Melanocyte of skin (primary cell): ENCODE measurements around the gene ZNF358. TPM values are rescaled to one million over a fixed set of nuclear protein-coding genes. Genes with fewer than 3 reads are reported as not detected.

Experiments
- small RNA-seq, 2 donors: library from RNA; depleted of rRNA; stranded (forward); fragments of <200 nt; gene quantifications; one replicate each; pipeline ENCODE3, GENCODE V24; 2012
- total RNA-seq, 2 donors: library from RNA; depleted of rRNA; stranded (reverse); fragments of >200 nt; gene quantifications; 2 replicates each; pipeline ENCODE4 v1.2.3, GENCODE V29; 2012

ZNF358 gene
- total RNA-seq: 10 to 100 TPM; 15.7 to 22.0 TPM

DNA sequence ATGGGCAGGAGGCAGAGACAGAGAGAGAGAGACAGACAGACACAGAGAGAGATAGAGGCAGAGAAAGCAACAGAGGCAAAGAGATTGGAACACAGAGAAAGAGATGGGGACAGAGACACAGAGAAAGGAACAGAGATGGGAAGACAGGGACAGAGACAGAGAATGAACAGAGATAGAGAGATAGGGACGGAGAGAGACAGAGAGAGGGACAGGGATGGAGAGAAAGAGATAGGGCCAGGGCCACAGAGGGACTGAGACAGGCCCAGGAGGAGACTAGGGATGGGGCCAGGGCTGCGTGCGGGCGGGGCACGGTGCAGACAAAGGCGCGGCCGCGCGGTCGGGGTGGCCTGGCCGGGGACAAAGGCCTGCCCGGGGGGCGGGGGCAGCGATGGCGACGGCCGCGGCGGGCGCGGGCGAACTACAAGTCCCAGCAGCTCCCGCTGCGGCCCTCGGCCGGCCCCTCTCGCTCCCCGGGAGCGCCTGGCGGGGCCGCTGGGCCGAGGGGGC, at the start of gene ZNF358:
TSS of gene ZNF358 (plus strand) at position 459 of the 507 bp plus-strand sequence. CDS start 3,140 bp downstream, outside the sequence.

GRCh38 chr19:7488736-7489353, 27.1 kb upstream of the ZNF358 start, which contains the start of gene PEX11G:
TSS of gene PEX11G (minus strand) at chr19:7489035. CDS start at chr19:7489010, 25 bp downstream.

DNA sequence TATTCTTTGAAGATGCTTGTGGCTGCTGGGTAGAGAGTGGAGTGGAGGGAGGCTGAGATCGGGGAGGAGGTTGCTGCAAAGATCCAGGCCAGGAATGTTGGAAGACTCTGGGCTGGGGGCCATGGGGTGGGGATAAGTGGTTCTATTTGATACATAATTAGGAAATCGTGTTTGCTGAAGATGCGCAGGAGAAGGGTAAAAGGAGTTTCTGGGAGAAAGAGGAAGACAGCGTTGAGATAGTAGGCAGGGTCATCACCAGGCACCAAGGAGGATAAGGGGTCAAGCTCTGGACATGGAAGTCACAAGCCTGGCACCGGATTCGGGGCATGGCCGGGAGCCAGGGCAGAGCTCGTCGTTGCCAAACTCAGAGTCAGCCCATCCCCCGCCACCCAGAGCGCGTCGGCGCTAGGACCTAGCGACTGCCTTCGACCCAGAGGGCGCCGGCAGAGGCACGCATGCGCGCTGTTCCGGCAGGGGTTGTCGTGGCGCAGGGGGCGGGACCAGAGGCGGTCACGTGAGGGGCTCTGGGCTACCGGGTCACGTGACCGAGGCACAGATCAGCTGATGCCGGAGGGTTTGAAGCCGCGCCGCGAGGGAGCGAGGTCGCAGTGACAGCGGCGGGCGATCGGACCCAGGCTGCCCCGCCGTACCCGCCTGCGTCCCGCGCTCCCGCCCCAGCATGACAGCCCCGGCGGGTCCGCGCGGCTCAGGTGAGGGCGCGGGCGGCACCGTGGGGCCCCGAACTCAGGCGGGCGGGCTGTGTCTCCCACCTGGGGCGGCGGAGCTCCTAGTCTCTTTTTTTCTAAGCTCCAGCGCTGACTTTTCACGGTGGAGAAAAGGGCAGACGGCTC, 6.4 kb downstream of the ZNF358 start, which contains the start of gene MCOLN1:
TSS of gene MCOLN1 (plus strand) at position 553 of the 851 bp plus-strand sequence. CDS start at position 680, 127 bp downstream.

GRCh38 chr19:7535047-7535997, 19.4 kb downstream of the ZNF358 start, which contains the start of gene PNPLA6:
TSS of gene PNPLA6 (plus strand) at chr19:7535717. CDS start at chr19:7535789, 72 bp downstream.

Small RNA genes lying within 50 kb of the gene (small RNA-seq; reads per million reads assigned to genes)
- 0 reads per million in 2 donors for gene AC008878.2

Other genes with a start within 250 kb of the ZNF358 start
- 10 to 100 TPM in 1 of 2 donors, 1 to 10 TPM in 1; 6.7 to 11.4 TPM for gene INSR, start 221.7 kb upstream of the ZNF358 start, total RNA-seq
- gene ARHGEF18, start 167.2 kb upstream of the ZNF358 start, total RNA-seq: 10 to 100 TPM; 39.6 to 42.0 TPM
- gene PEX11G, start 27.1 kb upstream of the ZNF358 start, total RNA-seq: 1 to 10 TPM; 2.7 to 4.5 TPM
- gene MCOLN1, start 6.5 kb downstream of the ZNF358 start, total RNA-seq: 10 to 100 TPM; 16.0 to 23.7 TPM
- 10 to 100 TPM; 82.6 to 88.2 TPM for gene PNPLA6, start 19.6 kb downstream of the ZNF358 start, total RNA-seq
- gene CAMSAP3, start 79.8 kb downstream of the ZNF358 start, total RNA-seq: under 1 TPM in 1 of 2 donors, not detected in 1; under 0.01 TPM
- 10 to 100 TPM; 36.5 to 46.6 TPM for gene XAB2, start 113.4 kb downstream of the ZNF358 start, total RNA-seq
- 10 to 100 TPM in 1 of 2 donors, 1 to 10 TPM in 1; 9.3 to 11.7 TPM for gene PET100, start 113.7 kb downstream of the ZNF358 start, total RNA-seq
- gene PCP2, start 117.6 kb downstream of the ZNF358 start, total RNA-seq: not detected
- 10 to 100 TPM in 1 of 2 donors, 1 to 10 TPM in 1; 9.6 to 37.3 TPM for gene STXBP2, start 121.0 kb downstream of the ZNF358 start, total RNA-seq
- gene RETN, start 152.9 kb downstream of the ZNF358 start, total RNA-seq: not detected
- not detected for gene MCEMP1, start 161.0 kb downstream of the ZNF358 start, total RNA-seq
- gene TRAPPC5, start 164.7 kb downstream of the ZNF358 start, total RNA-seq: 10 to 100 TPM; 17.2 to 19.3 TPM
- gene FCER2, start 186.0 kb downstream of the ZNF358 start, total RNA-seq: not detected
- not detected for gene CLEC4G, start 216.0 kb downstream of the ZNF358 start, total RNA-seq
- not detected for gene CD209, start 231.4 kb downstream of the ZNF358 start, total RNA-seq
- gene CLEC4M, start 247.1 kb downstream of the ZNF358 start, total RNA-seq: not detected